GM12864 (cell line): ENCODE results near the gene FSCN2.
A peak's percentile ranks its signal among the peaks of the same experiment; 100 is the strongest.

ENCODE experiments used
- DNase-seq: peaks from one replicate; pipeline ENCODE4 v3.0.0-alpha.2; 2011; ENCODE audit warnings: low read depth
- H3K4me3 ChIP-seq: 2 replicates; pipeline ENCODE4 v1.5.1; 2011; ENCODE audit warnings: mild to moderate bottlenecking, low read depth, low read length, control low read depth
- CTCF ChIP-seq: IDR thresholded peaks from 2 replicates; pipeline ENCODE4 v1.5.1; 2011; ENCODE audit warnings: low read depth, mild to moderate bottlenecking, moderate library complexity, low read length, control low read depth, inconsistent platforms; ENCODE audit errors: missing control alignments

The FSCN2 gene

GRCh38 chr17:81518785-81519283 is 9.3 kb upstream of the FSCN2 start:
- peak overlapping the region; percentile 77 for H3K4me3 ChIP-seq
- TF ChIP-seq CTCF: no peak
- DNase-seq: no peak

DNA sequence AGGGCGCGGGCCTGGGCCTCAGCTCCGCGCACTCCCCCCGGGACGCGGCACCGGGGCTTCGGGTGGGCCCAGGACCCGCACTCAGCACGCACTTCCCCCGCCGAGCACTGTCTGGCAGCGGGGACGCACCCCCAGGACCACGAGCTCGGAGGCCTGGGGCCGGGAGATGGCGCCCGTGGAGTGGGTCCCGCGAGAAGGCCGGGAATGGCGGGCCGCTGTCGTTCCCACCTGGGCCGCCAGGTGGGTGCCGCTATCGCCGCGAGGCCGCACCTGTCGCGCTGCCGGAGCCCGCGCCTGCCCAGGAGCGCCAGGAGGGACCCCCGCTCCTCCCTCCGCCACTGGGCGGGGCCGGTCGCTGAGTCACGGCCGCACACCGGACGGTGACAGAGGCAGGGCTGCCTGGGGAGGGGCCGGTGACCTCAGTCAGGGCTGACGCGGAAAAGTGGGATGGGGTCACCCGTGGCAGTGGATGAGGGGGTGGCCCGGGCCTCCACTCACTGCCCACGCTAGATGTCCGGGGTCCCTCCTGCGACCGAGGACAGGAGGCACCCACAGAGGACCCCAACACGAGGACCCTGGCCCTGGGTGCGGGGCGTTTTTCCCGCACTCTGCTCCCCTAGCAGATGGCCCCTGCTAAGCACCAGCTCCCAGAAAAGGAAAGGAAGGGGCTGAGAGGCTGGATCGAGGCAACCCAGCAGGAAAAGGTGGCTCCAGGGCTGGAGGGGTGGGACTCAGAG is 8.7 kb upstream of the FSCN2 start:
- H3K4me3 ChIP-seq: peak overlapping the region; percentile 77
- DNase-seq: no peak
- TF ChIP-seq CTCF: peak; percentile 65

- DNase-seq: no peak
- H3K4me3 ChIP-seq: peak overlapping the region; percentile 77
- no peak for TF ChIP-seq CTCF
These were observed 7.9 kb upstream of the FSCN2 start for GRCh38 chr17:81520021-81520901.

- no peak overlapping the region for H3K4me3 ChIP-seq
These were observed 5.4 kb upstream of the FSCN2 start for GRCh38 chr17:81522491-81523401.

GRCh38 chr17:81523402-81524038 is 4.7 kb upstream of the FSCN2 start:
- TF ChIP-seq CTCF: peak; percentile 24
- no peak overlapping the region for H3K4me3 ChIP-seq
- no peak for DNase-seq

More at GRCh38 chr17:81522491-81523401, 5.4 kb upstream of the FSCN2 start:
- no peak for TF ChIP-seq CTCF
- DNase-seq: no peak
